ENCODE measurements around the gene LOC101059915.

The LOC101059915 gene

DNA sequence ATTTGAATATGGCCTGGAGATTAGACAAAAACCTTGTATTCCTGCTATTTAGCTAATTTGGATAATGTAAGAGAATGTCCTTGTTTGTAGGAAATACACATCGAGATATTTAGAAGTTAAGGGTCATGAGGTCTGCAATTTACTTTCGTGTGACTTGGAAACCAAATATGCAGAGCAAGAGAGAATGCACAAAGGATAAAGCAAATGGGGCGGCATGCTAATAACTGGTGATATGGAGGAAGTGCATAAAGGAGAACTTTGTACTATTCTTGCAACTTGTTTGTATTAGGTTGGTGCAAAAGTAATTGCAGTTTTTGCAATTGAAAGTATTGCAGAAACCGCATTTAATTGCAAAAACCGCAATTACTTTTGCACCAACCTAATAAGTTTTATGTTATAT, 41.9 kb upstream of the LOC101059915 start:
- intact Hi-C loops (cut with DNase I) = no loop called here

DNA sequence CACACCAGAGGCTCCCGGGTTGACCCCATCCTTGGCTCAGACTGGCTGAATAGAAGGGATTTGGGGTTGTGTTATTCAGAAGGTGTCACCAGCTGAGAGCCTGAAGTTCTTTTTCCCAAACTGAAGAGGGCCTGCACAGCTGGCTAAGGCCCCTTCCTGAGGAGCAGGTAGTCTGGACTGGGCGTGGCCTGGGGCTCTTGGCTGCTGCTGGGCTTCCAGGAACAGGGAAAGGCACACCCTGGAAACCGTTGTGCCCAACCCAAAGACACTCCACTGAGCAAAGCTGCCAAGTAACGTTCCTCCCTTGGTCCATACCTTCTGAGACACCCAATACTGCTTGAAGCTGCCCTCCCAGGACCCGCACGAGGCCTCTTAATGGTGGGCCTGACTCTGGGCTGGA, 40.8 kb upstream of the LOC101059915 start:
- Histone ChIP-seq H3K27me3 (no peaks in the 10 kb centered on the region), H3K27ac (no peak overlapping the region), H3K4me1 (peaks cover 21% of the 10 kb centered on the region), H3K36me3 (no peaks in the 10 kb centered on the region), H3K9me3 (no peaks in the 10 kb centered on the region), H3K4me3 (no peak overlapping the region)
- intact Hi-C loops (cut with DNase I) = no loop called here
- no peak for DNase-seq (ENCODE audit: extremely low spot score in 2 of 2)
- TF ChIP-seq, protein P1, sequence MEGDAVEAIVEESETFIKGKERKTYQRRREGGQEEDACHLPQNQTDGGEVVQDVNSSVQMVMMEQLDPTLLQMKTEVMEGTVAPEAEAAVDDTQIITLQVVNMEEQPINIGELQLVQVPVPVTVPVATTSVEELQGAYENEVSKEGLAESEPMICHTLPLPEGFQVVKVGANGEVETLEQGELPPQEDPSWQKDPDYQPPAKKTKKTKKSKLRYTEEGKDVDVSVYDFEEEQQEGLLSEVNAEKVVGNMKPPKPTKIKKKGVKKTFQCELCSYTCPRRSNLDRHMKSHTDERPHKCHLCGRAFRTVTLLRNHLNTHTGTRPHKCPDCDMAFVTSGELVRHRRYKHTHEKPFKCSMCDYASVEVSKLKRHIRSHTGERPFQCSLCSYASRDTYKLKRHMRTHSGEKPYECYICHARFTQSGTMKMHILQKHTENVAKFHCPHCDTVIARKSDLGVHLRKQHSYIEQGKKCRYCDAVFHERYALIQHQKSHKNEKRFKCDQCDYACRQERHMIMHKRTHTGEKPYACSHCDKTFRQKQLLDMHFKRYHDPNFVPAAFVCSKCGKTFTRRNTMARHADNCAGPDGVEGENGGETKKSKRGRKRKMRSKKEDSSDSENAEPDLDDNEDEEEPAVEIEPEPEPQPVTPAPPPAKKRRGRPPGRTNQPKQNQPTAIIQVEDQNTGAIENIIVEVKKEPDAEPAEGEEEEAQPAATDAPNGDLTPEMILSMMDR (IDR thresholded peaks at IDR 0.05) = no peak
- TF ChIP-seq POLR2A (IDR thresholded peaks at IDR 0.05) (no peak), POLR2AphosphoS5 (IDR thresholded peaks at IDR 0.05; ENCODE audit: insufficient read depth in 1 of 2, low read depth in 1 of 2) (no peak)

More for the DNA sequence above, 41.9 kb upstream of the LOC101059915 start:
- no peak for TF ChIP-seq POLR2AphosphoS5 (IDR thresholded peaks at IDR 0.05; ENCODE audit: insufficient read depth in 1 of 2, low read depth in 1 of 2)
- TF ChIP-seq, protein P1 (IDR thresholded peaks at IDR 0.05) = no peak
- TF ChIP-seq POLR2A (IDR thresholded peaks at IDR 0.05) = no peak
- Histone ChIP-seq H3K36me3 (no peaks in the 10 kb centered on the region), H3K9me3 (no peaks in the 10 kb centered on the region), H3K27me3 (no peaks in the 10 kb centered on the region), H3K4me3 (no peak overlapping the region), H3K4me1 (peaks cover 22% of the 10 kb centered on the region), H3K27ac (no peak overlapping the region)
- DNase-seq (ENCODE audit: extremely low spot score in 2 of 2) = no peak

- no peak for DNase-seq (ENCODE audit: extremely low spot score in 2 of 2)
- H3K9me3 ChIP-seq = no peaks in the 10 kb centered on the region
- H3K36me3 ChIP-seq = no peaks in the 10 kb centered on the region
- no peak overlapping the region for H3K4me3 ChIP-seq
- no peak overlapping the region for H3K27ac ChIP-seq
- intact Hi-C loops (cut with DNase I) = no loop called here
- H3K4me1 ChIP-seq = peaks cover 9% of the 10 kb centered on the region
- H3K27me3 ChIP-seq = no peaks in the 10 kb centered on the region
- TF ChIP-seq, protein P1 (IDR thresholded peaks at IDR 0.05) = no peak
- TF ChIP-seq POLR2A (IDR thresholded peaks at IDR 0.05) = no peak
- TF ChIP-seq POLR2AphosphoS5 (IDR thresholded peaks at IDR 0.05; ENCODE audit: insufficient read depth in 1 of 2, low read depth in 1 of 2) = no peak
These were observed 39.5 kb upstream of the LOC101059915 start for GRCh38 chrX:71627588-71628404.

GRCh38 chrX:71629467-71629866, 37.9 kb upstream of the LOC101059915 start:
- Histone ChIP-seq H3K27ac (no peak overlapping the region), H3K4me1 (no peaks in the 10 kb centered on the region), H3K9me3 (no peaks in the 10 kb centered on the region), H3K36me3 (no peaks in the 10 kb centered on the region), H3K27me3 (no peaks in the 10 kb centered on the region), H3K4me3 (no peak overlapping the region)
- no peak for TF ChIP-seq POLR2AphosphoS5 (IDR thresholded peaks at IDR 0.05; ENCODE audit: insufficient read depth in 1 of 2, low read depth in 1 of 2)
- no peak for TF ChIP-seq POLR2A (IDR thresholded peaks at IDR 0.05)
- TF ChIP-seq, protein P1 (IDR thresholded peaks at IDR 0.05) = no peak
- intact Hi-C loops (cut with DNase I) = no loop called here
- DNase-seq (ENCODE audit: extremely low spot score in 2 of 2) = no peak

Data from vagina (tissue), 2 donors.